ENCODE results near the gene TRIO.

GRCh38 chr5:14250748-14251701, 107.9 kb downstream of the TRIO start:
- TF ChIP-seq CTCF (IDR thresholded peaks at IDR 0.05; ENCODE audit: low read length) (no peak), EZH2 (optimal IDR thresholded peaks at IDR 0.05; ENCODE audit: low read depth, low read length) (no peak), EZH2phosphoT487 (IDR thresholded peaks at IDR 0.05; ENCODE audit: low read length) (no peak)
